ENCODE results near the gene WDR88. TPM values are rescaled to one million over a fixed set of nuclear protein-coding genes. Genes with fewer than 3 reads are reported as not detected.

Gene WDR88
- total and polyA plus RNA-seq, 2 of the 4 experiments (the other 2 are of a cell fraction) = not detected

DNA sequence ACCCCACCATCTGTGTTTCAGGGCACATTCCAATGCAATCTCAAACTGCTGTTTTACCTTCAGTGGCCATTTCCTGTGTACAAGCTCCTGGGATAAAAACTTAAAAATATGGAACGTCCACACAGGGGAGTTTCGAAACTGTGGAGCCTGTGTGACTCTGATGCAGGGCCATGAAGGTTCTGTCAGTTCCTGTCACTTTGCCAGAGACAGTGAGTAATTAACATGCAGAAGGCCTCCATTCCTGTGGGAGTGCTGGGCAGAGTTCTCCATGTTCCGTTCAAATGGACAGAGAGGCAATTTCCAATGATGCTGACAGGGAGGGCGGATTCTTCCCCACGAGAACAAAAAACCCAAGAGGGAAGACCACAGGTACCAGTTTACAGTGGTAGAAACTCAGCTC is 24.4 kb downstream of the WDR88 start:
- H4K20me1 ChIP-seq (ENCODE audit: insufficient read depth, low read length) = no peaks in the 10 kb centered on the region
- H2AK9ac ChIP-seq (replicated peaks; ENCODE audit: low read depth, low read length, poor library complexity) = no peak overlapping the region
- H3K9me3 ChIP-seq (ENCODE audit: control insufficient read depth, insufficient read depth, low read length) = no peaks in the 10 kb centered on the region
- H4K8ac ChIP-seq (ENCODE audit: low read depth in 2 of 2, low read length in 2 of 2) = no peak overlapping the region
- POLR2A ChIA-PET (ENCODE audit: unreplicated experiment) = interaction anchor here (0.6 kb wide), 1 partner anchor 101 kb away, joined by 3 read pairs; no protein-coding TSS in a partner anchor
- BruUV-seq (replicated peaks) = no TSS peak
- no peak overlapping the region for H3K4me2 ChIP-seq (ENCODE audit: low read depth, low read length)
- no peak overlapping the region for H4K5ac ChIP-seq (ENCODE audit: low read depth, low read length)
- H3K27me3 ChIP-seq (ENCODE audit: control insufficient read depth, insufficient read depth, low read length) = no peaks in the 10 kb centered on the region
- H3K4me1 ChIP-seq (ENCODE audit: control insufficient read depth, insufficient read depth, low read length) = peaks cover 1% of the 10 kb centered on the region; the same call in 1 of the 2 replicates
- H3K27ac ChIP-seq (ENCODE audit: insufficient read depth, low read length) = no peak overlapping the region
- H2BK20ac ChIP-seq (ENCODE audit: low read depth, low read length) = no peak overlapping the region
- no peak overlapping the region for H2AK5ac ChIP-seq (ENCODE audit: low read depth, low read length)
- intact Hi-C loops (cut with micrococcal nuclease) = no loop called here
- CTCF ChIA-PET = no interaction called here
- no peaks in the 10 kb centered on the region for H3K9me1 ChIP-seq (ENCODE audit: insufficient read depth, low read length)
- no peak overlapping the region for H3K9ac ChIP-seq (ENCODE audit: low read depth, low read length)
- H3K4ac ChIP-seq (ENCODE audit: low read depth, low read length) = no peak overlapping the region
- H3K4me3 ChIP-seq (ENCODE audit: insufficient read depth, low read depth, low read length) = no peak overlapping the region
- no peak overlapping the region for H3K23ac ChIP-seq (ENCODE audit: low read depth, low read length)
- dilution Hi-C loops (cut with HindIII; ENCODE audit: low sequenced_read_pairs, unreplicated experiment) = no loop called here
- peak overlapping the region; percentile 13 for H2AFZ ChIP-seq (replicated peaks; ENCODE audit: low read length, poor library complexity)
- no peak overlapping the region for H2BK5ac ChIP-seq (ENCODE audit: low read depth, low read length, poor library complexity, severe bottlenecking)
- DNase-seq (peak; percentile 41), ATAC-seq (ENCODE audit: low read depth) (no peak)
- no peak overlapping the region for H4K91ac ChIP-seq (ENCODE audit: insufficient read depth, low read depth, low read length)
- H2BK15ac ChIP-seq (ENCODE audit: low read depth, low read length) = no peak overlapping the region
- no peak overlapping the region for H3K18ac ChIP-seq (ENCODE audit: low read depth, low read length)
- no peak overlapping the region for H3K14ac ChIP-seq (replicated peaks; ENCODE audit: low read depth, low read length)
- H3K36me3 ChIP-seq (ENCODE audit: control insufficient read depth, insufficient read depth, low read length) = no peaks in the 10 kb centered on the region
- H2BK120ac ChIP-seq (ENCODE audit: low read depth, low read length) = no peak overlapping the region
- WGBS, 2 experiments (ENCODE audit: extremely low coverage in 2 of 2, insufficient read length in 1 of 2) = 100% methylated on average over 2 of the region's 5 CpGs; no CpG with 5 or more reads in 1 of the 2 experiments
- TF ChIP-seq RAD21 (IDR thresholded peaks at IDR 0.05; ENCODE audit: low read length) (no peak), SMC3 (IDR thresholded peaks at IDR 0.05; ENCODE audit: low read depth, low read length) (no peak), RFX5 (IDR thresholded peaks at IDR 0.05; ENCODE audit: low read depth, low read length) (no peak), MAZ (IDR thresholded peaks at IDR 0.05; ENCODE audit: borderline replicate concordance, low read depth, low read length) (no peak), NFE2L2 (IDR thresholded peaks at IDR 0.05; ENCODE audit: low read depth, low read length) (no peak), BHLHE40 (IDR thresholded peaks at IDR 0.05; ENCODE audit: low read depth, low read length) (no peak), CEBPB (IDR thresholded peaks at IDR 0.05; ENCODE audit: low read depth, low read length) (no peak)
- TF ChIP-seq, protein P1, sequence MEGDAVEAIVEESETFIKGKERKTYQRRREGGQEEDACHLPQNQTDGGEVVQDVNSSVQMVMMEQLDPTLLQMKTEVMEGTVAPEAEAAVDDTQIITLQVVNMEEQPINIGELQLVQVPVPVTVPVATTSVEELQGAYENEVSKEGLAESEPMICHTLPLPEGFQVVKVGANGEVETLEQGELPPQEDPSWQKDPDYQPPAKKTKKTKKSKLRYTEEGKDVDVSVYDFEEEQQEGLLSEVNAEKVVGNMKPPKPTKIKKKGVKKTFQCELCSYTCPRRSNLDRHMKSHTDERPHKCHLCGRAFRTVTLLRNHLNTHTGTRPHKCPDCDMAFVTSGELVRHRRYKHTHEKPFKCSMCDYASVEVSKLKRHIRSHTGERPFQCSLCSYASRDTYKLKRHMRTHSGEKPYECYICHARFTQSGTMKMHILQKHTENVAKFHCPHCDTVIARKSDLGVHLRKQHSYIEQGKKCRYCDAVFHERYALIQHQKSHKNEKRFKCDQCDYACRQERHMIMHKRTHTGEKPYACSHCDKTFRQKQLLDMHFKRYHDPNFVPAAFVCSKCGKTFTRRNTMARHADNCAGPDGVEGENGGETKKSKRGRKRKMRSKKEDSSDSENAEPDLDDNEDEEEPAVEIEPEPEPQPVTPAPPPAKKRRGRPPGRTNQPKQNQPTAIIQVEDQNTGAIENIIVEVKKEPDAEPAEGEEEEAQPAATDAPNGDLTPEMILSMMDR (conservative IDR thresholded peaks at IDR 0.05; ENCODE audit: low read depth, low read length) = no peak
- TF ChIP-seq, protein P2, sequence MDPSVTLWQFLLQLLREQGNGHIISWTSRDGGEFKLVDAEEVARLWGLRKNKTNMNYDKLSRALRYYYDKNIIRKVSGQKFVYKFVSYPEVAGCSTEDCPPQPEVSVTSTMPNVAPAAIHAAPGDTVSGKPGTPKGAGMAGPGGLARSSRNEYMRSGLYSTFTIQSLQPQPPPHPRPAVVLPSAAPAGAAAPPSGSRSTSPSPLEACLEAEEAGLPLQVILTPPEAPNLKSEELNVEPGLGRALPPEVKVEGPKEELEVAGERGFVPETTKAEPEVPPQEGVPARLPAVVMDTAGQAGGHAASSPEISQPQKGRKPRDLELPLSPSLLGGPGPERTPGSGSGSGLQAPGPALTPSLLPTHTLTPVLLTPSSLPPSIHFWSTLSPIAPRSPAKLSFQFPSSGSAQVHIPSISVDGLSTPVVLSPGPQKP (IDR thresholded peaks at IDR 0.05; ENCODE audit: borderline replicate concordance, low read depth, low read length) = no peak
- no peaks in the 10 kb centered on the region for H3K79me1 ChIP-seq (ENCODE audit: low read depth in 1 of 2, low read length in 2 of 2)
- in situ Hi-C loops (cut with MboI; ENCODE audit: low sequenced_read_pairs) = no loop called here
- no peak overlapping the region for H3K56ac ChIP-seq (ENCODE audit: extremely low read depth, insufficient read depth, low read length)

All from IMR-90 (cell line).